Colonic mucosa (tissue), 4 donors: Measurements from ENCODE around the gene MRPL4. TPM values are rescaled to one million over a fixed set of nuclear protein-coding genes. Genes with fewer than 3 reads are reported as not detected.

Experiments
- DNase-seq: peaks from one replicate; pipeline ENCODE4 v3.0.0-alpha.2; 2020
- H3K27ac ChIP-seq: fragments of 200-600 bp; one replicate; pipeline ENCODE4 v1.8.0; 2021
- H3K27me3 ChIP-seq: fragments of 200-600 bp; one replicate; pipeline ENCODE4 v1.8.0; 2021
- H3K36me3 ChIP-seq: fragments of 200-600 bp; one replicate; pipeline ENCODE4 v1.8.0; 2021
- H3K4me1 ChIP-seq: fragments of 200-600 bp; one replicate; pipeline ENCODE4 v1.8.0; 2021; ENCODE audit warnings: mild to moderate bottlenecking
- H3K4me3 ChIP-seq: fragments of 200-600 bp; one replicate; pipeline ENCODE4 v1.8.0; 2021
- H3K9ac ChIP-seq, 2 donors: one replicate each; pipeline ENCODE4 v1.7.0; 2013; ENCODE audit warnings: control low read depth in 2 of 2, low read depth in 2 of 2, low read length in 2 of 2
- H3K9me3 ChIP-seq: fragments of 200-600 bp; one replicate; pipeline ENCODE4 v1.8.0; 2021
- CTCF ChIP-seq: fragments of 200-600 bp; IDR thresholded peaks from one replicate; pipeline ENCODE4 v1.8.0; 2022; ENCODE audit warnings: antibody characterized with exemption, mild to moderate bottlenecking
- intact Hi-C: fragments of 100-400 bp; cut with DNase I; formaldehyde crosslinking; loops from one replicate; pipeline ENCODE4 v1.14.1; 2022
- total RNA-seq, 2 donors: library from RNA; stranded (reverse); fragmentation: NEBNext Ultra II Directional in 1 of 2; extraction: Animal tissue kit (Norgen Biotek cat#: 25700) in 1 of 2; gene quantifications; one replicate each; pipeline ENCODE4 v1.2.1, GENCODE V29; 2021
- donor health status: healthy.
- donor health status: DM: no; HTN: no; CAD: no.
- donor health status: DM: no; HTN: no; CAD: no.

MRPL4 gene
- total RNA-seq, 2 donors from 2014 or later: 48.9 to 116 TPM

- TF ChIP-seq CTCF: no peak
- no peaks in the 10 kb centered on the region for H3K9me3 ChIP-seq
- intact Hi-C loops: no loop called here
- H3K4me3 ChIP-seq: no peak overlapping the region
- DNase-seq: no peak
- H3K9ac ChIP-seq: no peak overlapping the region
- H3K4me1 ChIP-seq: no peaks in the 10 kb centered on the region
- no peak overlapping the region for H3K27ac ChIP-seq
- H3K27me3 ChIP-seq: no peaks in the 10 kb centered on the region
- H3K36me3 ChIP-seq: no peaks in the 10 kb centered on the region
These were observed 42.7 kb upstream of the MRPL4 start for GRCh38 chr19:10209315-10209714.

GRCh38 chr19:10211061-10211460, 41.0 kb upstream of the MRPL4 start:
- no peaks in the 10 kb centered on the region for H3K4me1 ChIP-seq
- DNase-seq: no peak
- H3K36me3 ChIP-seq: no peaks in the 10 kb centered on the region
- H3K9ac ChIP-seq: no peak overlapping the region
- H3K27me3 ChIP-seq: no peaks in the 10 kb centered on the region
- no peaks in the 10 kb centered on the region for H3K9me3 ChIP-seq
- no peak overlapping the region for H3K27ac ChIP-seq
- intact Hi-C loops: no loop called here
- no peak for TF ChIP-seq CTCF
- H3K4me3 ChIP-seq: no peak overlapping the region

GRCh38 chr19:10211691-10212090, 40.3 kb upstream of the MRPL4 start:
- H3K4me3 ChIP-seq: no peak overlapping the region
- DNase-seq: no peak
- H3K4me1 ChIP-seq: no peaks in the 10 kb centered on the region
- H3K27ac ChIP-seq: no peak overlapping the region
- H3K36me3 ChIP-seq: no peaks in the 10 kb centered on the region
- intact Hi-C loops: no loop called here
- no peaks in the 10 kb centered on the region for H3K9me3 ChIP-seq
- no peak for TF ChIP-seq CTCF
- no peaks in the 10 kb centered on the region for H3K27me3 ChIP-seq
- no peak overlapping the region for H3K9ac ChIP-seq

- Histone ChIP-seq H3K27ac (no peak overlapping the region), H3K4me3 (no peak overlapping the region), H3K27me3 (no peaks in the 10 kb centered on the region), H3K9ac (no peak overlapping the region), H3K9me3 (no peaks in the 10 kb centered on the region), H3K4me1 (no peaks in the 10 kb centered on the region), H3K36me3 (no peaks in the 10 kb centered on the region)
- DNase-seq: no peak
- intact Hi-C loops: no loop called here
- no peak for TF ChIP-seq CTCF
These were observed 37.2 kb upstream of the MRPL4 start for GRCh38 chr19:10214784-10215183.

- H3K4me3 ChIP-seq: no peak overlapping the region
- no peak for TF ChIP-seq CTCF
- no peaks in the 10 kb centered on the region for H3K27me3 ChIP-seq
- H3K27ac ChIP-seq: no peak overlapping the region
- no peaks in the 10 kb centered on the region for H3K9me3 ChIP-seq
- H3K4me1 ChIP-seq: no peaks in the 10 kb centered on the region
- intact Hi-C loops: no loop called here
- H3K9ac ChIP-seq: no peak overlapping the region
- DNase-seq: no peak
- no peaks in the 10 kb centered on the region for H3K36me3 ChIP-seq
These were observed 34.9 kb upstream of the MRPL4 start for GRCh38 chr19:10217085-10217484.

- intact Hi-C loops: no loop called here
- Histone ChIP-seq H3K4me3 (no peak overlapping the region), H3K27me3 (no peaks in the 10 kb centered on the region), H3K36me3 (no peaks in the 10 kb centered on the region), H3K9ac (no peak overlapping the region), H3K27ac (no peak overlapping the region), H3K4me1 (no peaks in the 10 kb centered on the region), H3K9me3 (no peaks in the 10 kb centered on the region)
- DNase-seq: no peak
- TF ChIP-seq CTCF: no peak
These were observed 32.3 kb upstream of the MRPL4 start for GRCh38 chr19:10219678-10220077.
